SKM-1 treated with dmso at 0.1 percent for 144 hours (cell line): ENCODE results near the gene NFE2L1.
"Not testable (repeated sequence)": the region's sequence is repeated elsewhere in the genome, so short reads cannot be mapped to it uniquely, and the experiment has no call there.

ENCODE experiments used
- DNase-seq: peaks from one replicate; lab custom pipeline; 2025; ENCODE audit not compliant: unreplicated experiment; lab: John Stamatoyannopoulos, UW

Gene NFE2L1

DNA sequence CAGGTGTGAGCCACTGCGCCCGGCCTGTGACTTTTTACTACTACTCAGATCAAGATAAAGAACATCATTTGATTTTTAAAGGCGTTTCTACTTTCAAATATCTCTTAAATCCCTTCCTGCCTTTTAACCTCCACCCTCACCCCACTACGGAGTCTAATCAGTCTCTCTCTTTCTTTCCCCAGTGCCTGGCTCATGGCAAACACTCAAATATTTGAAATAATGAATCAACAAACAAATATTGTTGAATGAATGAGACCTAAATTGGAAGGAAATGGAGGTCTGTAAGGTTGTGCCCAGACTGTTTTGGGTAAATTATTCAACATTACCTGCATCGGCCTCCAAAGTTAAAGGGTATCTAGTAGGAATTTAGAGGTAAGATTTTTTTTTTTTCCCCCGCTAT is 25.3 kb upstream of the NFE2L1 start:
- DNase-seq, result no peak

DNA sequence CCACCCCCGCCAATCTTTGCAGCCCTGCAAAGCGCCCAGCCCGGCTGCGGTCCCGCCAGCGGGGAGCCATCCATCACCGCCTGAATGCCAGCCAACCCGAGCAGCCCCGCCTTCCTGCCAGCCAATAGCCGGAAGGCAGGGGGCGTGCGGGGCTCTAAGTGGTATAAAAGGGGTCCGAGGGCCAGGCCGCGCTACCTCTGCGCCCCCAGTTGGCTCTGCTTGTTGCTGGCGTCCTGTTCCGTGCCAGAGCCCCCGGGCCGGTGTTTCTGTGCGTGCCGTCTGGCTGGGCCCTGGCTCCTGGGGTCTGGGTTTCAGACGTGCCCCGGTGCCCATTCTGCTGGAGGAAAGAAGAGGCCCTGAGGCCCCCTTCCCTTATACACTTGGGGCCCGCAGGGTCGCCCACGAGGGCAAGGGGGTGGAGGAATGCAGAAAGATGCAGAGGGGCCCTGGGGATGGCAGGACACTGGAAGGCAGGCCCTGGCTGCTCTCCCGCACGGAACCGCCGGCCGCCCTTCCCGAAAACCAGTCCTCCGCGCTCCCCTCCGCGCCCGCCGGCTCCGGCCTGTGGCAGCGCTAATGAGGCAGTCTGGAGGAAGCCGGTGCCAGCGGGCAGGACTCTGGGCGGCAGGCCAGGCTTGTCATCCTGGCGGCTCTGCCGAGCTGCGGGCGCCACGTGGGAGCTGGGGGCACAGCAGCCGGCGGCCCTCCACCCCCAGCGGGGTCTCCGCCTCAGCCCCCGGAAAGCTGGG is 24.6 kb upstream of the NFE2L1 start:
- DNase-seq, result peak; percentile 29

DNA sequence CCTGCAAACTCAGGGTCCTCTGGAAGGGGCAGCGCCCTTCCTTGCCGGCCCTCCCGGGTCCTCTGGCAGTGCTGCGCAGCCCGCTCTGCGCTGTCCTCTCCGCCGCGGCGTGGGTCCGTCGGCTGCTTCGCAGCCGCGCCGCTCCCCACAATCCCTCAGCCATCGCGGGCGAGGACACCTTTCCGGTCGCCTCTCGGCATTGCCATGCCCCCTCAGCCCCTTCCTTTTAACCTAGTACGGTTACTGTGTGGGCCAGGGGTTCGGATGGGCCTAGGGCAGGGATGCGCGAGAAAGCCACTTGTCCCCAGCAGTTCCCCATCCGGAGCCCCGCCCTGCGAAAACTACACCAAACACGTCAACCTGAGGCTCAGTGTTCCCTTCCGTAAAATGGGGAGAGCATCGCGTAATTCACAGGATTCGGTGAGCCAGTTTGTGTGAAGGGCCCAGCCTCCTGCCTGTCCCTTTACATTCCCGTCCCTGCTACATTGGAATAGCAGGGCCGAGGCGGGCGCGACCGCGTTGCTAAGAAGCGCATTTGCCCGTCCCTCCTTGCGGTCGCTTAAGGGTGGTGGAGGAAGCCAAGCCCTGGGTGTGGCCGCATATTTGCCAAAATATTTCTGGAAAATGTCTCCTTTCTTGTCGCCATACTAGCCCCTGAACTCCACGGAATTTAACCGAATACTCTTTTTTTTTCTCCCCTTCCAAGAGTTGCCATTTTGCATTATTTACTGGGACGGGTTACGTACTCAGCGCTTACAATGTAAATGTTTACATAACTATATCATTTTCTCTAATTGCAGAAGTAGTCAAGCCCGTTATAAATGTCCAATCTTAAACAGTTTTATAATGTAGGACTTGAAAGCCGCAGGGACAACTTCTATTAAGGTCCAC is 23.8 kb upstream of the NFE2L1 start:
- peak; percentile 53 for DNase-seq

DNA sequence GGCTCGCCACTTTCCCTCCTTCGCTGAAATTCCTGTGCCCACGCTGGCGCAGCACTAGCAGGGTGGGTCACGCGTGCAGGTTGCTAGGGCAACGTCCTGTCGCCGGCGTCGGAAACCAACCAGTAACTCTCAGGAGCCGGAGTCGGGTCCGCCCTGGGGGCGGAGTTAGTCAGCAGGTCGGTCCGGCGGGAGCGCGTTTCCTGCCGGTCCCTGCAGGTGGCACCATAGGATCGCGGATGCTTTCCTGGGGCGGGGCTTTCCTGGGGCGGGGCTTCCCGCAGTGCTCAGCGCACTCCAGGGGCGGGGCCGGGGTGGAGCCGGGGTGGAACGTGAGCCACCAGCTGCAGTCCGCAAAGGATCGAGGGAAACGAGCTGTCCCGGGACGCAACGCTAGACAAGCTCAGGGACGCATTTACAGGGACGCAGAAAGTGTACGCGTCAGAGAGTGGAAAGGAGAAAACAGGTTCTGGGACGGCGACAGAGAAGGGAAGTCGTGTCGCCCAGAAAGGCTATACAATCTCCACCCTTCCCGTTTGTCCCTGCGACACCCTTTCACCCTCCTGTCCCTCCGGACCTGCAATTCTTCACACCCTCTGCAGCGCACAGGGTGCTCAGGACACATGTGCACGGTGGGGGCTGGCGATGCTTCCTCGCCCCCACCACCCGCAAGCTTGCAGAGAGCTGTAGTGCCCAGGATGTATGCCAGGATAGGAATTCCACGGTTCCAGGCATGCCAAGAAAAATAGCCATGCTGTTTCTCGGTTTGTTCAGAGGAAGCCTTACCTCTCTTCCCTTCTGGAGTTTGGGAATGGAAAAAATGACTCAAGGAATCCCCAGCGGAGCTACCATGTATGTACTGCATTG is 22.9 kb upstream of the NFE2L1 start:
- DNase-seq, result peak; percentile 88

DNA sequence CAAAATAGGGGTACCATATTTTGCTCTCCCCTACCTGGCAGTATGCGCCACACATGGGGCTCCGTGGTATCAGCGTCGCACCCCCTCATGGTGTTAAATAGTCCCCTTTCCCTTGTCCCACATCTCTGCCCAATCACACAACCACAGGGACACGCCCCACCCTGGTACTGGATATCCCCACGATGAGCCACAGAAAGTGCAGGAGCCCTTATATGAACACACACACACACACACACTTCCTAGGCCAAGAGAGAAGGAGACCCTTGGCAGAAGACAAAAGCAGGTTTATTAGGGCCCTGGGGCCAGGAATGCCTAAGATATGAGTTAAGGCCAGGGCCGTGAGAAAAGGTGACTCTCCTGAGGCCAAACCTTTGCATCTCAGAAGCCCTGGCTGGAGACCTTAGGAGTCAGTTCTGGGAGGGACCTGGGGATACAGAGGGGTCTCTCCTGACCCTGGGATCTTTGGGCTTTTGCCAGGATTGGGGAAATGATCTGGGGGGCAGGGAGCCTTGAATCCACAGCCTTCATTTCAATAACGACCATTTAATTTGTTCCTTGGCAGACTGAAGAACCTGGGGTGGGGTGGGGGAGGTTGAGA is 22.2 kb upstream of the NFE2L1 start:
- DNase-seq, result no peak

DNA sequence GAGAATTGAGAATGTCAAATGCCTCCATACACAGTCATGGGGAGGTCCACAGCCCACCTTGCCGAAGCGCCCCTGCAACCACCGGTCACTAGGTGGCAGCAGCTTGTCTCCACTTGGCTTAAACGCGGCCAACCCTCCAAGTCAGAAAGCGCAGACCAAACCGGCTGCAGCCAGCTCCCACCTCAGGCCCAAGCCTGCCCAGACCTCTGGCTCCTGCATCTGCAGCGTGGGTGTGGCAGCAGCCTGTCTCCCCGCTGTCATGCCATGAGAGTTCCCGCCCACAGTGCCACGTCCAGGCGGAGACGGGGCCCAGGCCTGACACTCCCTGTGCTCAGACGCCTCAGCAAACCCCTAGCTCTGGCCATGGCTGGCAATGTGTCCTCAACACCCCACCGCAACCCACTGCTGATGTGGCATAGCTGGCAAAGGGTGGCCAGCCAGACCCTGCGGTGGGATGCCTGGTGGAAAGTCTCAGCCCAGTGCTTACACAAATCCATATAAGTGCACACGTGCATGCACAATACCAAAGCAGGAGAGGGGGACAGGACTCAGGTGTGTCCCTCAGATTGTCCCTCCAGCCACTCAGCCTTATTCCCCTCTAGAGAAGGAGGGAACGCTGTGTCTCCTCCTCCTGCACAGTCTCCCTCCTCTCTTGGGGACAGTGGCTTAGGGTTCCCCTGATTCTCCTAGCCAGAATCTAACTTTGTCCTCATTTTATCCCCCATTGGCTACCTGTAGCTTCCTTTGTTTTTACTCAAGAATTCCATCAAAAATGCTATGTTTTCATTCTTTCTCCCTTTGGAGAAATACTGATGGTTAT is 21.4 kb upstream of the NFE2L1 start:
- peak; percentile 52 for DNase-seq

DNA sequence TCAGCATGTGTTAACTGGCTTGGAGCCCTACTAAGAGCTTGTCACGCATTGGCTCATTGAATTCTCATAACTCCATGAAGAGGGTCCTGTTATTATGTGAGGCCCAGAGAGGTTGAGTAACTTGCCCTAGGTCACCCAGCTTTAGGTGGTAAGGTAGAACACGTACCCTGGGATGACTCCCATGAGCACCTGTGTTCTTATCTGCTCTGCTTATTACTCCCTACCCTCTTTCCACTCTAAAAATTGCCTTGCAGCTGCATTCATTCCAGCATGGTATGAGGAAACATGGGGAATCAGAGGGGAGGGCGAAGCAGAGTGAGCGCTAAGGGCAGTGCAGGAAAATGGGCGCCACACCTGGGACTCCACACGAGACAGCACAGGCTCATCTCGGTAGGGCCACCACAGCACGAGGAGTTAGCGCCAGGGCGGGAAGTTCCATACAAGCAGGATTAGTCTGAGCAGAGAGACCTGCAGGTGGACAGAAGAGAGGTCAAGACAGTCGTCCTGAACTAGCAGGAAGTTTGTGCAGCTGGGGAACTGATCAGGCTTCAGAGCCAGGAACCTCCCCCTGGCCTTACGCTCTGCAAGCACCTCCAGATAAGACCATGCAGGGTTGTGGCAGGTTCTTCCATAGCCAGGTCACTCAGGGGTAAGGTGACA is 20.7 kb upstream of the NFE2L1 start:
- no peak for DNase-seq

DNA sequence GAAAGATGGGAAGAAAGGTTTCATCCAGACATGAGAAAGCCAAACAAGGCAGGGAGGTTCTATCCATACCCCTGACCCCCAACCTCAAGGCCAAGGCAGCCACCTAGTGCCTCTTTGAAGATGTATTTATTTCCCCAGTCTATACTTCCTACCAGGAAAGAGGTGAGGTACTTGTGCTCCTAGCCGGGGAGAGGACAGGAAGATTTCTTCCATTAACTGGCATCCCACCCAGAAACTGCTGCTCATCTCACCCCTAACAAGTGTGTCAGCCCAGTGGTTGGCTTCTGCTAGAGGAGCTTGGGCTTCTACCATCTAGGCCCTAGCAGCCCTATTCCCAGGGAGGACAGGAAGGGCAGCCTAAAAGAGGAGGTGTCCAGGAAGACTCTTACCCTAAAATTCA is 19.4 kb upstream of the NFE2L1 start:
- DNase-seq, result no peak

DNA sequence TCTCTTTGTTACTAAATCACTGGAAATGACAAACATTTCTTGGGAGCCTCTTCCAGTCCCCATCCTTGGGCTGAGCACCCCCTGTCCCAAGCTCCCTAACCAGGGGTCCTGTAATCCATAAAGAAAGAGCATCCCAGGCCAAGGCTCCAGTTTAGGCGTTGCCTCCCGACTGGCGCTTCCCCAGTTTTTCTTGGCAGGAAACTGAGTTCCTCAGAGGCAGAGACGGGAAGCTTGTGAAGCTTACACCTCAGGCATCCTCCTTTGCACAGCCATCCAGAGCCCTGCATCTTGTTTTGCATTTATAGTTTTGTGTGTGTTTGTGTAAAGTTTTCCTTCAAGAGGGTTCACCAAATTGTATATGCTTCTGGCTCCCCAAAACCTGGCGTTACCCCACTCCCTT is 17.6 kb upstream of the NFE2L1 start:
- no peak for DNase-seq

DNA sequence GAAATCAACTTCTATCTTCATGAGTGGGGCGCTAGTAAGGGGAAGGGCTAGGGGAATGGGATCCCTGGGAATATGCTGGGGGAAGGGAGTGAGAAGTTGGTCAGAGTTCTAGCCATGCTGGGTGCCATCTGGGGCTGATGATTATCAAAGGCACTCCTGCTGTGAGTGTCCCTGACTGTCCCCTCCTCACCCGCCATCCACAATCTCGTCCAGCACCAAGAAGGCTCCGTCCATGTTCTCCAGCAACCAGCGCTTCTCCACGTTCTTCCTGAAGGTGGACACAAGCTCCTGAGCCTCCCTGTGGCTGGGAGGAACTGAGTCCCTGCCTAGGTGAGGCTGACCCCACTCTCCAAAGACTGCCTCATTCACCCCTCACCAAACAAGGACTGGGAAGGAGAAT is 16.2 kb upstream of the NFE2L1 start:
- DNase-seq, result no peak

DNA sequence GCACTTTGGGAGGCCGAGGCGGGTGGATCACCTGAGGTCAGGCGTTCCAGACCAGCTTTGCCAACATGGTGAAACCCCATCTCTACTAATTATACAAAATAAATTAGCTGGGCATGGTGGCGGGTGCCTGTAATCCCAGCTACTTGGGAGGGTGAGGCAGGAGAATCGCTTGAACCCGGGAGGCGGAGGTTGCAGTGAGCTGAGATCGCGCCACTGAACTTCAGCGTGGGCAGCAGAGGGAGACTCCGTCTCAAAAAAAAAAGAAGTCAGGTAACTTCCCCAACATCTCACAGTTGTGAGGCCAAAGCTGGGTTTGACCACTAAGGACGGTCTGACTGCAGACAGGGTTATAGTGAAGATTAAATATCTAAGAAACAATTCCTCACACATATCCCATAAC is 13.4 kb upstream of the NFE2L1 start:
- not testable (repeated sequence) for DNase-seq

DNA sequence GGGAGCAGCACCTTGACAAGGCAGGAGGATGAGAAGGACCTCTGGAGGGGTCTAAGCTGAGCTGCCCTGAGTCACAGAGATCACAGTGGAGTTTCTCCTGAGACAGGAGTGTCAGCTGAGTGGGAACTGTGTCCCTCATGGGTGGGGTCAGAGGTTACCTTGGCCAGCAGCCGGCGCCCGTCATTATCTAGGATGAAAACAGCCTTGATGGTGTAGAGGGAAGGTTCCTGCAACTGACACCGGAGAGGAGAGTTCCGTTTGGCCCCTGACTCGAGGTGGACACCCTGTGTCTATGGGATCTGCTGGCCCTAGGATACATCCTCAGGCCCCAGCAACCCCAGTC is 11.5 kb upstream of the NFE2L1 start:
- no peak for DNase-seq

DNA sequence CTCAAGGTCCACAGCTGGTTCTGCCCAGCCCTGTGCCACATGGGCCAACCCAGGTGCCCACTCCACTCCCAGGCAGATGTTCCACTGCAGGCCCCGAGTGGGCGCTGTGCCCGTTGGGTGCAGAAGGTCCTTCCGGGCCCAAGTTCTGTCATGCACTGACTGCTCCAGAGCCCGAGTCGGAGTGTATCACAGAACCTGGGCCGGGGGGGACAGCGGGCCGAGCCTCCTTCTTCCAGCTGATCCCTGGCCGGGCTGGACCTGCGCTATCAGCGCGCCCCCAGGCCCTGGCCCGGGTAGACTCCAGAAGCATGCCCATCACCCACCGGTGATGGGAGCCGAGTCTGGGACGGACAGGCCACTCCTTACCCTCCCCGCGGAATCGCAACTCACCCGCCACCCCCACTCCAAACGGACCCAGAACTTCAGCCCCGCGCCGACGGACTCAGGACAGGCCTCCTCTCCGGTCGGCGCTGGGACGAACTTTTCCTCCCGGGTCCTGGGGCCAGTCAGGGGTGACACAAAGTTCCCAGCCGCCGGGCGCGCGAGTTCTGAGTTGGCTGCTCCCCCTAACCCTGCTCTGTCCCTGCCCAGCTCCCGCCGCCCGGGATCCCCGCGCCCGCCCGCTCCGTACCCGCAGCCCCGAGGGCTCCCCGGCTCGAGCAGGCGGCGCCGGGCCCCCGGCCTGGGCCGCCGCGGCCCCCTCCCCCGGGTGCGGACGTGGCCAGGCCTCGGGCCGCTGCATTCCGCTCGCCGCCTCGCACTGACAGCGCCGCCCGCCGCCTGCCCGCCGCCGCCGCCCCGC is 10.9 kb upstream of the NFE2L1 start, which contains the start of gene COPZ2:
Gene COPZ2 (minus strand): TSS at position 762 of the 802 bp plus-strand sequence. CDS start 20 bp downstream, at position 742.
- peak; percentile 26 for DNase-seq

DNA sequence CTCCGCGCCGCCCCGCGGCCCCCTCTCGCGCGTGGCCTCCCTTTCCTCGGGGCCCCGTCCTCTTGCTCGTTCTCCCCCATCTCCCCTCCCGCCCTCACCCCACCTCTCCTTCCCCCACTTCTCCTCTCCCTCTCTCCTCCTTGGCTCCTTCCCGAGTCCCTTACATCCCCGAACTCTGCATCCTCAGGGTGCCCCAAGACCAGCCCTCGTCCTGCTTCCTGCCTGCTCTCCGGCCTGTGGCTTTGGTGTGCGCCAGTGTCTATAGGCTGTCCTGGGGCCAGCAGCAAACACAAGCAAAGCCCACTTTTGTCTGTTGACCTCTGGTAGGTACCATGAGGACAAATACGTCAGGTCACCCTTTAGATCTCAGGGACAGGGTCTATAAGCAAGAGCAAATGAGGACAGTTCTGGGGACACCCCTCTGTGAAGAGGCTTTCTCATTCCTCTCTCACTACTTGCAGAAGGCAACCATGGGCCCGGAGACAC is 10.3 kb upstream of the NFE2L1 start:
- DNase-seq, result no peak

DNA sequence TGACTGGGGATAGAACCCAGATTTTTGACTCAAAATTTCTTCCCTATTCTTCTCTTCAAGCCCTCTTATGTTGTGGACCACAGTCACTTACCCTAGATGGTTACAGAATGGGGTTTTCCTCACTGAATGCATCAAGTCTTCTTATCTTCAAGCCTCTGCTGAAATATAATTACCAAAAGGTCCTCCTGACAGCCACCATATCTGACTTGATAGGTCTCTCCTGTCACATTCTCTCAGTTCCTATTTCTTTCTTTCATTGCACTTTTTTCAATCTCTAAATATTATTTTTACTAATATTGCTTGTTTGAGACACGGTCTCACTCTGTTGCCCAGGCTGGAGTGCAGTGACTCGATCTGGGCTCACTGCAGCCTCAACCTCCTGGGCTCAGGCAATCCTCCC is 9.5 kb upstream of the NFE2L1 start:
- no peak for DNase-seq

DNA sequence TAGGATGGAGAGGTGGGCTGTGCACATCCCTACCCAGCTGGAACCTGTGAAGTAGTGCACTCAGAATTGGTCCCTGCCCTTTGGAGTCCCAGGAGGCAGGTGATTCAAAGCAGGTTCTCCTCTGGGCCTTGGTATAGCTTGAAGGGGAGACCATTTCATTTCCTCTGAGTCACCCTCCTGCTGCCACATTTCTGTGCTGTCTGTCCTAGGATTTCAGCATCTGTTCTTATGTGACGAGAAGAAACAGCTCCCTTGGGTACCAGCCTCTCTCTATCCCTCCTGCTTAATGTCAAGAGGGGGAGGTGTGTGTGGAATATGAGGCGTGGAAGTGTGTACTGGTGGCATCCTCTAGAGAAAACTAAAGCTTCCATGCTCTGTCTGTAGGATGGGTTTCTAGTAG is 5.0 kb upstream of the NFE2L1 start:
- DNase-seq, result no peak

DNA sequence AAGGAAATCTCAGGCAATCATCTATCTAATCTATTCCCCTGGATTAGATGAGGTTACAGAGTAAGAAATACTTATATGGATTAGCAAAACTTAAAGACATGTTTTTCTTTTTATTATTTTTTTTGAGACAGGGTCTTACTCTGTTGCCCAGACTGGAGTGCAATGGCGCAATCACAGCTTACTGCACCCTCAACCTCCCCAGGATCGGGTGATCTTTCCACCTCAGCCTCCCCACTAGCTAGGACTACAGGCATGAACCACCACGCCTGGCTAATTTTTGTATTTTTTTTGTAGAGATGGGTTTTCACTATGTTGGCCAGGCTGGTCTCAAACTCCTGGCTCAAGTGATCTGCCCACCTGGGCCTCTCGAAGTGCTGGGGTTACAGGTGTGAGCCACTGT is 3.3 kb upstream of the NFE2L1 start:
- no peak for DNase-seq

DNA sequence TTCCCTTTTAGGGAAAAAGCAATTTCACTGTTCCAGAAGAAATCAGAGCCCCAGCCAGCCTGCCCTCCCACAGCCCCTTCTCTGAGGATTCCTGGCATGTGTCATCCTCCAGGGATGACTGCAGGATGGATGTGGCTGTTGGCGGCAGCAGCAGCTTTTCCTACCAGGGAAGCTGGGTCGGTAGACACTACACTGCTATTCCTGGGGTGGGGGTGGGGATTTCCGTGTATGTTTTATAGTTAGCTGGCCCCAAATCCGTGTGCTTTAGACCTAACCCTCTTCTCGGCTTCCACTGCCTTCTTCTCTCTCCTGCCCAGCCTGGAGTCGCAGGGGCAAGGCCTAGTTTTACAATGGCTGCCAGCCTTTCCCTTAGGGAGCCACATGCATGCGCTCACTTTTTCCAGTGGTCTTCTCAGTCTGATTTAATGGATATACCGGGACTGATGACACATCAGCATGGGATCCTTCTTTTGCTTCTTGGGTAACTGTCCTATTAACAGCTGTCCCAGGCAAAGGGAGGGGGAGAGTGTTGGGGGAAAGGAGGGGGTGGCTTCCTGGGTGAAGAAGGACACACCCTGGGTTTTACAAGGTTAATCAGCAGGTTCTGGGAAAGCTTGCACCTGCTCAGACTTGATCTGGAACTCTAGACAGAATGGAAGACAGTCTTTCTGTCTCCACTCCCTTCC is 2.7 kb upstream of the NFE2L1 start:
- DNase-seq, result no peak
